Activated CD8-positive, alpha-beta memory T cell treated with anti-CD3 and anti-CD28 coated beads, Interleukin-2, amount 50 U/mL, for 1 hour (primary cell): ENCODE data around the gene SPRR2D.
"Not testable (repeated sequence)": the region's sequence is repeated elsewhere in the genome, so short reads cannot be mapped to it uniquely, and the experiment has no call there.

ENCODE experiments used
- DNase-seq: peaks from one replicate; pipeline ENCODE4 v3.0.0-alpha.2; 2020; ENCODE audit errors: extremely low read depth

SPRR2D gene

DNA sequence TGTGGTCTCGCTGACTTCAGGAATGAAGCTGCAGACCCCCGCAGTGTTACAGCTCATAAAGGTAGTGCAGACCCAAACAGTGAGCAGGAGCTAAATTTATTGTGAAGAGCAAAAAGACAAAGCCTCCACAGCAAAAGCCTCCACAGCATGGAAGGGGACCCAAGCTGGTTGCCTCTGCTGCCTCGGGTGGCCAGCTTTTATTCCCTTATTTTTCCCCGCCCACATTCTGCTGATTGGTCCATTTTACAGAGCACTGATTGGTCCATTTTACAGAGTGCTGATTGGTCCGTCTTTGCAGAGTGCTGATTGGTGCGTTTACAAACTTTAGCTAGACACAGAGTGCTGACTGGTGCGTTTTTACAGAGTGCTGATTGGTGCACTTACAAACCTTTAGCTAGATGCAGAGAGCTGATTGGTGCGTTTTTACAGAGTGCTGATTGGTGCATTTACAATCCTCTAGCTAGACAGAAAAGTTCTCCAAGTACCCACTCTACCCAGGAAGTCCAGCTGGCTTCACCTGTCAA, 29.6 kb downstream of the SPRR2D start:
- not testable (repeated sequence) for DNase-seq

- DNase-seq: no peak
Observed at GRCh38 chr1:153001382-153001781, 39.5 kb downstream of the SPRR2D start, which contains the start of gene SPRR3. TSS of gene SPRR3 (plus strand) at chr1:153001749. CDS start at chr1:153003021, 1,272 bp downstream.

GRCh38 chr1:153000294-153000693, 40.6 kb downstream of the SPRR2D start:
- DNase-seq: no peak

DNA sequence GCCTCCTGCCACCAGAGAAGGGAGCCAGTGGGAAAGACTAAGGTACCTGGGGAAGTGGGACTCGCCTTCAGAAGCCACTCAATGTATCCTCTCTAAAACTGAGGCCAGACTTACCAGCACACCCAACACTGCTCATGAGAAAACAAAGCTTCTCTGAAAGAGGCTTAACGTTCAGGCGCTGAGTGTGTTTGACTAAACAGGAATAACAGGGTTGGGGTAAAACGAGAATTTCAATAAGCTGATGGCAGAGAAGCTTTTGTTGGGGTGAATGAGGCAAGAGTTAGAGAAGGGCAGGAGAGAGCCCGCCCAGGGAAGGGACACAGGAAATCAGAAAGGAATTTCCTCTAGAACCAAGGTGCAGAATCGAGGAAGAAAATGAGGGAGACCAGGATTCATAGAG, 41.1 kb downstream of the SPRR2D start:
- no peak for DNase-seq

DNA sequence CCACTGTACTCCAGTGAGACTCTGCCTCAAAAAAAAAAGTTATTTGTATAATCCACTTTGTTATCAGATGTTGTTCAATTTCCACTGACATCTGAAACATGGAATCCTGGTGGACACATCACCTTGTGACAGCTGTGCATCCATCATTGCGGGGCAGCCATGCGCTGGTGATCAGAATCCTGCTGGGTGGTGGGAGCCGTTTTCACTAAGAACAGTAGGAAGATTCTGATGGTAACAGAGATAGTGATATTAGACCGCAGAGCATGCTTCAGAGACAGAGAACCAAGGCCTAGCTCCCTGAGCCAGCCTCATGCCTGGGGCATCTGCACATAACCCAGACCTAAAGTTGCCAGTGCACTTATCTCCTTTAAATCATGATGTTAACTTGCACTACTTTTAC, 42.4 kb downstream of the SPRR2D start:
- no peak for DNase-seq

DNA sequence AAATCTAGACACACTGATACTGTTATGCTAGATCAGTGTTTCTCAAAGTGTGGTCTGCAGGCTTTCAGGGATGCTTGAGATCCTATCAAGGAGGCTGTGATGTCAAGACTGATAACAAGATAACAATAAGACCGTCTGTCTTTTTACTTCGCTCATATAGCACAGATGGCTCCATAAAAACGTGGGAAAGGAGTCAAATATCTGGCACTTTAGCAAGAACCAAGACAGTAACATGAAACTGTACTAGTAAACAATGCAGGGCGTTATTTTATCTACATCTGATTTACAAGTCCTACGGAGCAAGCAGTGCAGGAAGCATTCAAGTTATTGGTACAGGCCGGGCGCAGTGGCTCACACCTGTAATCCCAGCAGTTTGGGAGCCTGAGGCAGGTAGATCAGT, 43.0 kb downstream of the SPRR2D start:
- no peak for DNase-seq

GRCh38 chr1:152996633-152997400, 44.1 kb downstream of the SPRR2D start:
- no peak for DNase-seq

DNA sequence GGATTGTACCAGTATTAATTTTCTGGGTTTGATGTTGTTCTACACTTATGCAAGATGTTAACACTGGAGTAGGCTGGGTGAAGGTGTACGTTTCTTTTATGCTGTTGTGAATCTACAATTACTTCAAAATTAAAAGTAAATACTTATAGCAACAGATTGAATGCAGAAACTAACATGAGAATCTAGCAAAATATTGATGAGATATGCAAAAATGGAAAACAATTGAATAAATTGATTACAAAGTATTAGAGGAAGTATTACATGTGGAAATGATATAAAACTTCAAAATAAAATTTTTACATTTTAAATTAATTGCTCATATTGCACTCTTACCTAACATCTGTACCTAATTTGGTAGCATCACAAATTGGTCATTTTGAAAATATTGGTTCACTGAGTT, 45.1 kb downstream of the SPRR2D start:
- DNase-seq: no peak

- DNase-seq: no peak
Observed at GRCh38 chr1:152993186-152993585, 47.7 kb downstream of the SPRR2D start.
